Activated naive CD4-positive, alpha-beta T cell treated with anti-CD3 and anti-CD28 coated beads, Interleukin-2, amount 10 ng/mL, durations not matched to agents 7 days and 5 days (primary cell): ENCODE data around the gene SPART.

ENCODE experiments used
- CTCF ChIA-PET: fragments of 350-600 bp; sonication (Branson Sonifier 250); formaldehyde crosslinking; loops from one replicate; lab custom pipeline; 2021; ENCODE audit warnings: antibody characterized with exemption; lab: Charles Lee
- DNase-seq: peaks from one replicate; pipeline ENCODE4 v3.0.0-alpha.2; 2020
- H3K27ac Mint-ChIP-seq: one replicate; pipeline ENCODE4 v1.8.0; 2021; ENCODE audit warnings: mild to moderate bottlenecking, moderate library complexity, mixed read lengths
- H3K27me3 Mint-ChIP-seq: one replicate; pipeline ENCODE4 v1.8.0; 2021; ENCODE audit warnings: mild to moderate bottlenecking, mixed read lengths
- H3K36me3 Mint-ChIP-seq: one replicate; pipeline ENCODE4 v1.8.0; 2021; ENCODE audit warnings: mixed read lengths
- H3K4me1 Mint-ChIP-seq: one replicate; pipeline ENCODE4 v1.8.0; 2021; ENCODE audit warnings: mixed read lengths
- H3K4me3 Mint-ChIP-seq: one replicate; pipeline ENCODE4 v1.8.0; 2021; ENCODE audit warnings: mild to moderate bottlenecking, moderate library complexity, mixed read lengths
- H3K9me3 Mint-ChIP-seq: one replicate; pipeline ENCODE4 v1.8.0; 2021; ENCODE audit warnings: mixed read lengths

SPART gene

GRCh38 chr13:36360903-36361302 lies 14.7 kb upstream of the SPART start:
- no peaks in the 10 kb centered on the region for H3K4me1 Mint-ChIP-seq
- no peak overlapping the region for H3K27ac Mint-ChIP-seq
- CTCF ChIA-PET: no interaction called here
- DNase-seq: no peak
- H3K4me3 Mint-ChIP-seq: no peak overlapping the region
- no peaks in the 10 kb centered on the region for H3K9me3 Mint-ChIP-seq
- peaks cover 14% of the 10 kb centered on the region for H3K27me3 Mint-ChIP-seq
- H3K36me3 Mint-ChIP-seq: no peaks in the 10 kb centered on the region

DNA sequence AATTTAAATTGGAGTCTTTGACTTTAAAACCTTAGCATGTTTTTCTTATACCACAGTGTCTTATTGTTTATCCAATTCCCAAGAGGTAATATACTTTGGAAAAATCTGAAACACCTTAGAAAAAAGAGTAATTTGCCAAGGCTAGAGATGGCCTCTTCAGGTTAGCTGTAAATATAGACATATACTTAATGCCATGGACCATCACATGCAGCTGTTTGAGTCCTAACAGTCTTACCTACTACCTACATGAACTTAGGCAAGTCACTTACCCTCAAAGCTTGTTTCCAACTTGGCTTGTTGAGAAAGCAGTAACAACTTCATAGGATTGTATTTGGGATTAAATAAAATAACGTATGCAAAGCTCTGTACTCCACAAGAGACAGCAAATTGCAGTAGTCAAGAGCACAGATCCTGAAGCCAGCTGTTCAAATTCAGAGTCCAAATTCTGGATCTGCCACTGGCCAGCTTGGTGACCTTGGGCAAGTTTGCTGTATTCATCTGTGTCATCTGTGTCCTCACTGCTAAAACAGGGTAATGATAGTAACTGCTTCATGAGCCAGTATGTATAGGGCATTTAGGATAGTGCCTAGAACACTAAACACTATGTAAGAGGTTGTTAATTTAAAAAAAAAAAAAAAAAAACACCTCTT lies 13.2 kb upstream of the SPART start:
- peaks cover 10% of the 10 kb centered on the region for H3K27me3 Mint-ChIP-seq
- CTCF ChIA-PET: interaction anchor here (1.0 kb wide), 1 partner anchor 12 kb away, joined by 4 read pairs; no protein-coding TSS in a partner anchor
- no peak overlapping the region for H3K27ac Mint-ChIP-seq
- H3K4me1 Mint-ChIP-seq: no peaks in the 10 kb centered on the region
- no peak for DNase-seq
- no peak overlapping the region for H3K4me3 Mint-ChIP-seq
- no peaks in the 10 kb centered on the region for H3K36me3 Mint-ChIP-seq
- no peaks in the 10 kb centered on the region for H3K9me3 Mint-ChIP-seq

- peaks cover 11% of the 10 kb centered on the region for H3K27me3 Mint-ChIP-seq
- no peak overlapping the region for H3K4me3 Mint-ChIP-seq
- H3K4me1 Mint-ChIP-seq: no peaks in the 10 kb centered on the region
- H3K9me3 Mint-ChIP-seq: no peaks in the 10 kb centered on the region
- DNase-seq: no peak
- CTCF ChIA-PET: interaction anchor here (0.7 to 1.2 kb wide), 2 partner anchors 11 to 35 kb away, joined by 3 to 4 read pairs; no protein-coding TSS in a partner anchor
- no peak overlapping the region for H3K27ac Mint-ChIP-seq
- H3K36me3 Mint-ChIP-seq: no peaks in the 10 kb centered on the region
Measured at GRCh38 chr13:36358175-36358718, 12.1 kb upstream of the SPART start.

DNA sequence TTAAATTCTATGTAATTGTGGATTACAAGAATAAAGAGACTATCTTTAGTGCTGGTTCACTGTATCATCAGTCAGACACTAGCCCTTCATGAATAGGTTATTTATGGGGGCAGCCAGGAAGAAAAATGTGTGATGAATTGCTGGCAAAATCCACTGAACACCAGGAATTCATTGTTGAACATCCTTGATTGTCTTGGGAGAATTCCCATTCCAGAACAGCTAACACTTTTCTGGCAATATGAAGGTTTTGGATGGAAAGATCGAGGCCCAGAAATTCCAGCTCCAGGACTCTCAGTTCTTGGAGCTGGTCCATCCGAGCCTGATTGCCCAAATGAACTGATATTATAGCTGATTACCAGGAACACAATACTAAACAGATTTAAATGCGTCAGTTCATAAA lies 11.5 kb upstream of the SPART start:
- H3K27me3 Mint-ChIP-seq: peaks cover 14% of the 10 kb centered on the region
- H3K27ac Mint-ChIP-seq: no peak overlapping the region
- no peaks in the 10 kb centered on the region for H3K36me3 Mint-ChIP-seq
- no peak overlapping the region for H3K4me3 Mint-ChIP-seq
- no peak for DNase-seq
- no peaks in the 10 kb centered on the region for H3K9me3 Mint-ChIP-seq
- H3K4me1 Mint-ChIP-seq: no peaks in the 10 kb centered on the region
- CTCF ChIA-PET: interaction anchor here (0.7 to 1.2 kb wide), 2 partner anchors 11 to 34 kb away, joined by 3 to 4 read pairs; no protein-coding TSS in a partner anchor

- Mint-ChIP-seq H3K36me3 (no peaks in the 10 kb centered on the region), H3K9me3 (no peaks in the 10 kb centered on the region), H3K4me1 (no peaks in the 10 kb centered on the region), H3K27me3 (peaks cover 10% of the 10 kb centered on the region), H3K27ac (no peak overlapping the region), H3K4me3 (no peak overlapping the region)
- no peak for DNase-seq
- CTCF ChIA-PET: no interaction called here
Measured at GRCh38 chr13:36357231-36357630, 11.0 kb upstream of the SPART start.

DNA sequence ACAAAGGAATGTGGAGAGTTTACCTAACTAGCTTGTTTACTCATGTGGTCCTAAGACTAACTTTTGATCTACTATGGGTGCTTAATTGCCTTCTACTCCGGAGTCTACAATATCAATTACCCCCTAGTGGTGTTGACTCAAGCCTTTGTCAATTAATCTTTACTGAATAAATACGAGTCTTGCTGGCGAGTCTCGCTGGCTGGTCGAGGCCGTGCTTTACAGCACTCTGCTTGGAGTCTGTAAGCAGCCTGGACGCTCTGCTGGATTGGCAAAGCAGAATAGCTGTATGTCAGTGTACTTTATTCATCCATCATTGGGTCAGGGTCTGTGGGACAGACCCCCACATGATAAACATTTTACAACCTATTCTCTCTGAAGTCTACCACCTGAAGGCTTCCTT lies 9.9 kb upstream of the SPART start:
- Mint-ChIP-seq H3K4me3 (no peak overlapping the region), H3K9me3 (no peaks in the 10 kb centered on the region), H3K4me1 (no peaks in the 10 kb centered on the region), H3K27ac (no peak overlapping the region), H3K27me3 (peaks cover 7% of the 10 kb centered on the region), H3K36me3 (no peaks in the 10 kb centered on the region)
- DNase-seq: no peak
- CTCF ChIA-PET: interaction anchor here (0.8 to 1.7 kb wide), 2 partner anchors 9 to 73 kb away, joined by 3 to 4 read pairs; no protein-coding TSS in a partner anchor

- DNase-seq: no peak
- Mint-ChIP-seq H3K4me3 (no peak overlapping the region), H3K9me3 (no peaks in the 10 kb centered on the region), H3K27ac (no peak overlapping the region), H3K27me3 (peaks cover 7% of the 10 kb centered on the region), H3K36me3 (no peaks in the 10 kb centered on the region), H3K4me1 (no peaks in the 10 kb centered on the region)
- CTCF ChIA-PET: interaction anchor here (0.8 to 1.7 kb wide), 2 partner anchors 8 to 73 kb away, joined by 3 to 4 read pairs; no protein-coding TSS in a partner anchor
Measured at GRCh38 chr13:36355632-36356031, 9.4 kb upstream of the SPART start.

DNA sequence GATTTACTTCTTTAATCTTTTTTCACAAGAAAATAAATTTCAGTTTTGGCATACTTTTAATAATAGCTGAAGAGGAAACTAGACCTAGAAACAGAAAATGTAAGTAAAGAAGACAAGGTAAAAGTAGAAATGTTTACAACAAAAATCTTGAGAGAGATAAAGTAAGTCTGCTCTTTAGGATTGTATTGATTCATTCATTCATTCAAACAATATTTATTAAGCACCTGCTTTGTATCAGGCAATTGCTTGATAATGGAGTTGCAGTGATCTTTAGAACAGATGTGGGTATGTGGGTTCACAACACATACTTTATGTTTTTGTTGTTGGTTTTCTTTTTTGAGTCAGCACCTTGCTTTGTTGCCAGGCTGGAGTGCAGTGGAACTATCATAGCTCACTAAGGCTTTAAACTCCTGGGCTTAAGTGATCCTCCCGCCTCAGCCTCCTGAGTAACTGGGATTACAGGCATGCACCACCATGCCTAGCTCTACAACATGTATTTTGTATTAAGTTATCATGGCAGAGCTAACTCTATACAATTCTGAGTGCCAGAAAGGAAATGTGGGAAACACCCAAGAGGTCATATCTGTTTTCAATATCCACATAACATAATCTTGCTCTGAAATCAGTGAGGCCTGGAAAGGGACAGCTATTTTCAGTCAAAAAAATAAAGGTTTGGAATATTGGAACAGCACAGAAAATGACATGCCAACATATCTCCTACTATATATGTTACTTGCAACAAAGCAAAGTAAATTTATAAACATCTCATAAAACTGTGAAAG lies 8.8 kb upstream of the SPART start:
- Mint-ChIP-seq H3K4me1 (no peaks in the 10 kb centered on the region), H3K4me3 (no peak overlapping the region), H3K27ac (no peak overlapping the region), H3K9me3 (no peaks in the 10 kb centered on the region), H3K27me3 (peaks cover 7% of the 10 kb centered on the region), H3K36me3 (no peaks in the 10 kb centered on the region)
- CTCF ChIA-PET: interaction anchor here (0.8 to 1.7 kb wide), 2 partner anchors 8 to 72 kb away, joined by 3 to 4 read pairs; no protein-coding TSS in a partner anchor
- DNase-seq: no peak

DNA sequence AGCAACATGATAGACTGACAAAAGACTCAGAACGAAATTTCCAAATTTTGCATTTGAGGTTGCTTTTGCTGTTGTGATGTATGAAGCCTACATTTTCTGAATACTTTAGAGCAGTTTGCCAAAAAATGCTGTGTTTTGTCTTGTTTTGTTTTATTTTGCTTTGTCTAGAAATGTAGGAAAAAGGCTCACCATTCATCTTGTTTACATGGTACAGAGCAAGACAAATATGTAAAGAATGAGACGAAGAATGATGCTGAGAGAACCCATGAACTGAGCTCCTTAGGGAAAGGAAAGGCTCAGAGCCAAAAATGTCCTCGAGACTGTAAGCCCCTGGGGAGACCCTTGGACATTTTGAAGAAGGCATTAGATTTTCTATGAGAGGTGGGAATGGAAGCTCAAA lies 6.8 kb upstream of the SPART start:
- peaks cover 7% of the 10 kb centered on the region for H3K27me3 Mint-ChIP-seq
- H3K27ac Mint-ChIP-seq: no peak overlapping the region
- no peaks in the 10 kb centered on the region for H3K4me1 Mint-ChIP-seq
- H3K9me3 Mint-ChIP-seq: no peaks in the 10 kb centered on the region
- CTCF ChIA-PET: no interaction called here
- no peaks in the 10 kb centered on the region for H3K36me3 Mint-ChIP-seq
- no peak overlapping the region for H3K4me3 Mint-ChIP-seq
- no peak for DNase-seq

- Mint-ChIP-seq H3K36me3 (no peaks in the 10 kb centered on the region), H3K27me3 (peaks cover 7% of the 10 kb centered on the region), H3K9me3 (no peaks in the 10 kb centered on the region), H3K4me3 (no peak overlapping the region), H3K27ac (no peak overlapping the region), H3K4me1 (no peaks in the 10 kb centered on the region)
- DNase-seq: no peak
- CTCF ChIA-PET: no interaction called here
Measured at GRCh38 chr13:36352350-36352749, 6.2 kb upstream of the SPART start.

- H3K27ac Mint-ChIP-seq: no peak overlapping the region
- H3K36me3 Mint-ChIP-seq: no peaks in the 10 kb centered on the region
- H3K4me1 Mint-ChIP-seq: peaks cover 23% of the 10 kb centered on the region
- CTCF ChIA-PET: interaction anchor here (0.9 to 2.2 kb wide), 11 partner anchors 8 to 488 kb away, joined by 3 to 16 read pairs (median 4); no protein-coding TSS in a partner anchor
- no peak for DNase-seq
- peaks cover 7% of the 10 kb centered on the region for H3K27me3 Mint-ChIP-seq
- no peaks in the 10 kb centered on the region for H3K9me3 Mint-ChIP-seq
- H3K4me3 Mint-ChIP-seq: no peak overlapping the region
Measured at GRCh38 chr13:36347531-36348210, 1.5 kb upstream of the SPART start.

- peak overlapping the region; percentile 96 for H3K27ac Mint-ChIP-seq
- H3K27me3 Mint-ChIP-seq: peaks cover 7% of the 10 kb centered on the region
- peaks cover 23% of the 10 kb centered on the region for H3K4me1 Mint-ChIP-seq
- DNase-seq: peak; percentile 59
- CTCF ChIA-PET: interaction anchor here (1.0 to 1.8 kb wide), 3 partner anchors 24 to 108 kb away, joined by 3 to 6 read pairs (median 5); no protein-coding TSS in a partner anchor
- no peaks in the 10 kb centered on the region for H3K36me3 Mint-ChIP-seq
- no peaks in the 10 kb centered on the region for H3K9me3 Mint-ChIP-seq
- peak overlapping the region; percentile 87 for H3K4me3 Mint-ChIP-seq
Measured at GRCh38 chr13:36345438-36346221, 564 bp downstream of the SPART start.

DNA sequence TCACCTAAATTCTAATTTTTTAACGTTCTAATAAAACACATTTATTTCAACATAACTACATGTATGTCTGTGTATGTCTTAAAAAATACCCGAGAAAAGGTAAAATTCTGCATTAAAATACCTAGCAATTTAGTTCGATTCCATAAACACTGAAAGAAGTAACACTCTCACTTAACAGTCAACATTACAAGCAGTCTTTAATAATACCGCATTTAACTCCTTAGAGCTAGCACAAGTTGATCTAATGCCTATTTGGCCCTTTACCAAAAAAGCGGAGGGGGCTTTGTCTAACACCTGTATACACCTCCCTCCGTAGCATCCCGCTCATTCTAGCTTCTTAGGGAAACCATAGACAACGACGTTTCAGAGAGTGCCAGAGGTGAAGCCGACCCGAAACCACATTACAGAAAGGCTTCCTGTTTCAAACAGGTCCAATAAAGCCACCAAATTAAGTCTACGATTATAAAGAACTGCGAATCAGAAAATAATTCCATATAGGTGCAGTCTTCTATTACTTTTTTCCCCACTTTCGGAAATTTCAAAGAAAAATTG lies 1.2 kb downstream of the SPART start:
- Mint-ChIP-seq H3K9me3 (no peaks in the 10 kb centered on the region), H3K27me3 (peaks cover 7% of the 10 kb centered on the region), H3K36me3 (no peaks in the 10 kb centered on the region), H3K27ac (peak overlapping the region; percentile 96), H3K4me1 (peaks cover 23% of the 10 kb centered on the region), H3K4me3 (peak overlapping the region; percentile 87)
- CTCF ChIA-PET: interaction anchor here (1.0 to 1.8 kb wide), 2 partner anchors 75 to 109 kb away, joined by 3 to 6 read pairs; no protein-coding TSS in a partner anchor
- peak; percentile 44 for DNase-seq
